ENCODE data around the gene FBXL2.

DNA sequence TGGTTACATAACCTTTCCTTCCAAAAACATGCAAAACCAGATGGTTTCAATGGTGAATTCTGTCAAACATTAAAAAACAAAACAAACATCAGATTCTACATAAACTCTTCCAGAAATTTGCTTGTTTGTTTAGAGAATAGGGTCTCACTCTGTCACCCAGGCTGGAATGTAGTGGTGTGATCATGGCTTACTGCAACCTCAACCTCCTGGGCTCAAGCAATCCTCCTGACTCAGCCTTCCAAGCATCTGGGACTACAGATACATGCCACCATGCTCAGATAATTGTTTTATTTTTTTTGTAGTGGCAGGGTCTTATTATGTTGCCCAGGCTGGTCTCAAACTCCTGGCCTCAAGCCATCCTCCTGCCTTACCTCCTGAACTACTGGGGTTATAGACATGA lies 36.1 kb downstream of the FBXL2 start:
- TF ChIP-seq, protein P1, sequence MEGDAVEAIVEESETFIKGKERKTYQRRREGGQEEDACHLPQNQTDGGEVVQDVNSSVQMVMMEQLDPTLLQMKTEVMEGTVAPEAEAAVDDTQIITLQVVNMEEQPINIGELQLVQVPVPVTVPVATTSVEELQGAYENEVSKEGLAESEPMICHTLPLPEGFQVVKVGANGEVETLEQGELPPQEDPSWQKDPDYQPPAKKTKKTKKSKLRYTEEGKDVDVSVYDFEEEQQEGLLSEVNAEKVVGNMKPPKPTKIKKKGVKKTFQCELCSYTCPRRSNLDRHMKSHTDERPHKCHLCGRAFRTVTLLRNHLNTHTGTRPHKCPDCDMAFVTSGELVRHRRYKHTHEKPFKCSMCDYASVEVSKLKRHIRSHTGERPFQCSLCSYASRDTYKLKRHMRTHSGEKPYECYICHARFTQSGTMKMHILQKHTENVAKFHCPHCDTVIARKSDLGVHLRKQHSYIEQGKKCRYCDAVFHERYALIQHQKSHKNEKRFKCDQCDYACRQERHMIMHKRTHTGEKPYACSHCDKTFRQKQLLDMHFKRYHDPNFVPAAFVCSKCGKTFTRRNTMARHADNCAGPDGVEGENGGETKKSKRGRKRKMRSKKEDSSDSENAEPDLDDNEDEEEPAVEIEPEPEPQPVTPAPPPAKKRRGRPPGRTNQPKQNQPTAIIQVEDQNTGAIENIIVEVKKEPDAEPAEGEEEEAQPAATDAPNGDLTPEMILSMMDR (IDR thresholded peaks at IDR 0.05): no peak
- TF ChIP-seq CBX2 (IDR thresholded peaks at IDR 0.05; ENCODE audit: borderline replicate concordance, low read depth): no peak
- TF ChIP-seq, protein P2, sequence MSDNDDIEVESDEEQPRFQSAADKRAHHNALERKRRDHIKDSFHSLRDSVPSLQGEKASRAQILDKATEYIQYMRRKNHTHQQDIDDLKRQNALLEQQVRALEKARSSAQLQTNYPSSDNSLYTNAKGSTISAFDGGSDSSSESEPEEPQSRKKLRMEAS (IDR thresholded peaks at IDR 0.05): peak; percentile 45; the same call in 1 of the 2 replicates
- peak in 1 of 2 experiments; percentile 53; a peak in 1 of 4 replicates for TF ChIP-seq CEBPB (IDR thresholded peaks at IDR 0.05)
- no peak for TF ChIP-seq POLR2A (IDR thresholded peaks at IDR 0.05; ENCODE audit: low read length)
- TF ChIP-seq ELK1 (IDR thresholded peaks at IDR 0.05; ENCODE audit: low read depth, low read length): no peak
- TF ChIP-seq JUNB (IDR thresholded peaks at IDR 0.05): no peak
- no peak for TF ChIP-seq CHD4 (IDR thresholded peaks at IDR 0.05; ENCODE audit: borderline replicate concordance)
- no peak for TF ChIP-seq CHD2 (IDR thresholded peaks at IDR 0.05; ENCODE audit: low read length, partially characterized antibody)
- TF ChIP-seq JUN (IDR thresholded peaks at IDR 0.05): no peak
- no peak for TF ChIP-seq ZSCAN20 (CRISPR knock-in tag; IDR thresholded peaks at IDR 0.05)
- TF ChIP-seq POLR2AphosphoS2 (conservative IDR thresholded peaks at IDR 0.05; ENCODE audit: low read length): no peak
- no peak for TF ChIP-seq RAD21 (conservative IDR thresholded peaks at IDR 0.05 in 1 of 2, IDR thresholded peaks at IDR 0.05 in 1 of 2)
- no peak for TF ChIP-seq HMGXB4 (CRISPR knock-in tag; IDR thresholded peaks at IDR 0.05; ENCODE audit: borderline replicate concordance)
